NB4 (cell line): ENCODE data around the gene KIAA1328.

Source experiments
- DNase-seq: peaks from one replicate; pipeline ENCODE4 v3.0.0; 2010; ENCODE audit warnings: low read depth
- H3K4me3 ChIP-seq: one replicate; pipeline ENCODE4 v1.5.1; 2011; ENCODE audit warnings: mild to moderate bottlenecking, low read depth, low read length, moderate library complexity
- MYC ChIP-seq: IDR thresholded peaks from 2 replicates; pipeline ENCODE4 v1.6.1; 2011; ENCODE audit warnings: low read depth, low read length
- POLR2A ChIP-seq: IDR thresholded peaks from 2 replicates; pipeline ENCODE4 v1.6.1; 2011; ENCODE audit warnings: mild to moderate bottlenecking; ENCODE audit not compliant: insufficient read length; ENCODE audit errors: extremely low read depth
- TF ChIP-seq, protein P1 (sequence below): IDR thresholded peaks from 2 replicates; pipeline ENCODE4 v1.6.1; 2011; ENCODE audit warnings: low read depth, low read length
- TF ChIP-seq, protein P2 (sequence below): IDR thresholded peaks from one replicate; pipeline ENCODE4 v1.5.1; 2012; ENCODE audit warnings: low read depth, low read length

Gene KIAA1328

DNA sequence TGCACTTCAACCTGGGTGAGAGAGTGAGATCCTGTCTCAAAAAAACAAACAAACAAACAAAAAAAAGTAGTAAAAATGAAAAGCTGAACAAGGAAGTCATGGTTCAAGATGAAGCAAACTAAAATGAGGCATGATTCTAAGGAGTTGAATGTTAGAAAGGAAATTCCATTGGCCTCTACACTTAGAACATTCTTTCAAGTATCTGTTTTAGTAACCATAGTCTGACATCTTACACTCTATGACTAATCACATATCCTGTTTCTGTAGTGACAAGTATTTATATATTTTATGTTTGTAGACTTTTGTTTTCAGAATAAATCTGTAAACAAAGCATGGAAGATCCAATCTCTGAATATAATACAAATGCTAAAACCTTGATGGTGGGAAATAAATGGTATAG is 164.1 kb downstream of the KIAA1328 start:
- H3K4me3 ChIP-seq: no peak overlapping the region
- TF ChIP-seq POLR2A: no peak
- TF ChIP-seq, protein P1, sequence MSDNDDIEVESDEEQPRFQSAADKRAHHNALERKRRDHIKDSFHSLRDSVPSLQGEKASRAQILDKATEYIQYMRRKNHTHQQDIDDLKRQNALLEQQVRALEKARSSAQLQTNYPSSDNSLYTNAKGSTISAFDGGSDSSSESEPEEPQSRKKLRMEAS: no peak
- no peak for TF ChIP-seq MYC
- TF ChIP-seq, protein P2, sequence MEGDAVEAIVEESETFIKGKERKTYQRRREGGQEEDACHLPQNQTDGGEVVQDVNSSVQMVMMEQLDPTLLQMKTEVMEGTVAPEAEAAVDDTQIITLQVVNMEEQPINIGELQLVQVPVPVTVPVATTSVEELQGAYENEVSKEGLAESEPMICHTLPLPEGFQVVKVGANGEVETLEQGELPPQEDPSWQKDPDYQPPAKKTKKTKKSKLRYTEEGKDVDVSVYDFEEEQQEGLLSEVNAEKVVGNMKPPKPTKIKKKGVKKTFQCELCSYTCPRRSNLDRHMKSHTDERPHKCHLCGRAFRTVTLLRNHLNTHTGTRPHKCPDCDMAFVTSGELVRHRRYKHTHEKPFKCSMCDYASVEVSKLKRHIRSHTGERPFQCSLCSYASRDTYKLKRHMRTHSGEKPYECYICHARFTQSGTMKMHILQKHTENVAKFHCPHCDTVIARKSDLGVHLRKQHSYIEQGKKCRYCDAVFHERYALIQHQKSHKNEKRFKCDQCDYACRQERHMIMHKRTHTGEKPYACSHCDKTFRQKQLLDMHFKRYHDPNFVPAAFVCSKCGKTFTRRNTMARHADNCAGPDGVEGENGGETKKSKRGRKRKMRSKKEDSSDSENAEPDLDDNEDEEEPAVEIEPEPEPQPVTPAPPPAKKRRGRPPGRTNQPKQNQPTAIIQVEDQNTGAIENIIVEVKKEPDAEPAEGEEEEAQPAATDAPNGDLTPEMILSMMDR: no peak
- DNase-seq: no peak

DNA sequence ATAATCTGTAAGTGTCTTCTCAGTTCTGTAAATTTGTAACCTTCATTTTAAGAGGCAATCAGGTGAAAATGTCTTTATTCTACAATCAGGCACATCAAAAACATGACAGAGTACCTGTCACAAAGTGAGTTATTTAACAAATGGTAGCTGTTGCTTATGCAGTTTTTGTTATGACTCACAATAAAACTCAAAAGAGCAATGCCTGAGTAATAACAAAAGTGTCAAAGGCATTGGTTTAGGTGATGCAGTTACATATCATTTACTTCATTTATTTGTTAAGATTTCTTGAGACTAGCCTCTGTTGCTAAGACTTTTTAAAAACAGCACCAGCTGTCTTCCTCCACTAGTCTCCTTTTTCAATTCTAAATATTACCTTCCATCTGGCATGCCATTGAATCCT is 177.8 kb downstream of the KIAA1328 start:
- DNase-seq: no peak
- TF ChIP-seq, protein P2: no peak
- TF ChIP-seq MYC (no peak), POLR2A (no peak)
- TF ChIP-seq, protein P1: no peak
- H3K4me3 ChIP-seq: no peak overlapping the region

DNA sequence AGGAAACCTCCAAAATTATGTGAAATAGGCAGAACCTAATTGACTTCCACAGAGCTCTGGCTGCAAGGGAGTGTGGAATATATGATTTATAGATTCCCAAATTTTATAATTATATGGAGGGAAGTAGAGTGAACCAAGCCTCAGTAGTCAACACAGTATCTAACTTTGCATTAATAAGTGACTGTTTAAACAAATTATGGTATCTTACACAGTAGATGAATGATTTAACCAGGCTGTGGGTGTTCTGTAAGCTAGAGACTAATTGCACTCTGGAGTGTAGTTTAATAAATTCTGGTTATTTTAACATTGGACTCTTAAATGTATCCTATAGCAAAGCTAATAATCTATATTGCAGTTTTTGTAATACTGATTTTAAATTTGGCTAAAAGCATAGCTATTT is 183.5 kb downstream of the KIAA1328 start:
- TF ChIP-seq, protein P2: no peak
- no peak for TF ChIP-seq POLR2A
- TF ChIP-seq MYC: no peak
- TF ChIP-seq, protein P1: no peak
- DNase-seq: no peak
- no peak overlapping the region for H3K4me3 ChIP-seq

DNA sequence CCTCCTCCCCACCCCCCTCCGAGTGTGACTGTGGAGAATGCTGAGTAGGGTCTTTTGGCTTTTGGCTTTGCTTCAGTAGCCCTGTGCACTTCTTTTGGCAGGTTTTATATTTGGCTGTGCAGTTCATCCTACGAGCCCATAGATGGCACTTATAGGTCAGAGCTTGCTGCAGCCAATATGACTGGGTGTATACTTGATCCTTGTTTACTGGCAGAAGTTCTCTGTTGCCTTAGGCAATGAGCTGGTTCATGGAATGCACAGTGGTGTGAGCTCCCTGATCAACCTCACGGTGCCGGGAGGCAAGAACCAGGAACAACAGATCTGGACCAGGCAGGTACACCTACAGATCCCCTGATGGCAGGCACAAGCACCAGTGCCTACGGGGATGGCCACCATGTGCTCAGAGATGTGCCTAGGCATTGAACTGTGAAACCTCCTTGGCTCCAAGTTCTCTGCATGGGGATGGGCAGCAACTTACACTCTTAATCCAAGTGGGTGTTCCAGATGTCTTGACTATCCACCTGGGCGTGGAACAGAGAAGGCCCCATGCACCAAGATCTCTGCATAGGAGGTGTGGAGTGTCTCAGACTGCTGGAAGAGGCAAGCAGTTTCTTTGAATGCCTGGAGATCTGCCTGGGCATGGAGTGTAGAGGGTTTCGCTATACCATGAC is 190.4 kb downstream of the KIAA1328 start:
- peak; percentile 5 for DNase-seq
- TF ChIP-seq POLR2A (no peak), MYC (no peak)
- TF ChIP-seq, protein P2: peak; percentile 12
- TF ChIP-seq, protein P1: no peak
- H3K4me3 ChIP-seq: no peak overlapping the region

DNA sequence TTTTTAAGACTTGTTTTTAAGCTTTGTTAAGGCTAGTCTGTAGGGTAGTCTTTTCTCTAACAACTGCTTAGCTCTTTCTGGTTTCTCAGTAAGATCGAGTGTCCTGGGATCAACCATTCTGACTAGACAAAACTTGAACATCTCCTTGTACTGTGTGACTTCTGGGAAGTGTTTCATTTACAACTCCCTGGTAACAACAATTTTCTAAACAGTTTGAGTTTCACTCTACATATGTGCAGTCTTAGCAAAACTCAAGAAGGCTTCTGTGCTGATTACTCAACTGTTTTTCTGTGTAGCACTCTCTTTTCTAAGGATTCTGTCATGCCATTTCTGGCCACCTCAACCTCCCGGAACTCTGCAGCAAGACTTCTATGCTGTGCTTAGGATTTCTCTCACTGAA is 204.5 kb downstream of the KIAA1328 start:
- TF ChIP-seq, protein P2: no peak
- TF ChIP-seq, protein P1: no peak
- TF ChIP-seq POLR2A (no peak), MYC (no peak)
- no peak overlapping the region for H3K4me3 ChIP-seq
- no peak for DNase-seq
